ENCODE results near the gene KRT83.
"Not testable (repeated sequence)": the region's sequence is repeated elsewhere in the genome, so short reads cannot be mapped to it uniquely, and the experiment has no call there.

KRT83 gene

DNA sequence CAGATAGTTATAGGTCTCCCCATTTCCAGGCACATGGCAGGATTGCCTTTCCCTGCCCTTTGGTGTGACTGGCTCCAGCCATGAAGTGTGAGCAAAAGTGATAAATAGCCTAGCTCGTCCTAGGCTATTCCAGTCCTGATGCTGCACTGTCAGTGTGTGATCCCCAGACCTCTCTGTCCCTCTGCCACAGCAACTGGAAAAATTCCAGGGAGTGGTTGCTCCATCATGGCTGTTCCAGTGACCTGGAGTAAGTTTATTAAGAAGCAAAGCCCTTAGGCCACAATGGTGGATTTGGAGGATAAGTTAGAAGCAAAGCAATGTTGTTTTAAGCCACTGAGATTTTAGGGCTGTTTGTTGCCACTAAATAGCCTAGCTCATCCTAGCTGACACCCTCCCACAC is 9.8 kb upstream of the KRT83 start:
- no peak for DNase-seq

DNA sequence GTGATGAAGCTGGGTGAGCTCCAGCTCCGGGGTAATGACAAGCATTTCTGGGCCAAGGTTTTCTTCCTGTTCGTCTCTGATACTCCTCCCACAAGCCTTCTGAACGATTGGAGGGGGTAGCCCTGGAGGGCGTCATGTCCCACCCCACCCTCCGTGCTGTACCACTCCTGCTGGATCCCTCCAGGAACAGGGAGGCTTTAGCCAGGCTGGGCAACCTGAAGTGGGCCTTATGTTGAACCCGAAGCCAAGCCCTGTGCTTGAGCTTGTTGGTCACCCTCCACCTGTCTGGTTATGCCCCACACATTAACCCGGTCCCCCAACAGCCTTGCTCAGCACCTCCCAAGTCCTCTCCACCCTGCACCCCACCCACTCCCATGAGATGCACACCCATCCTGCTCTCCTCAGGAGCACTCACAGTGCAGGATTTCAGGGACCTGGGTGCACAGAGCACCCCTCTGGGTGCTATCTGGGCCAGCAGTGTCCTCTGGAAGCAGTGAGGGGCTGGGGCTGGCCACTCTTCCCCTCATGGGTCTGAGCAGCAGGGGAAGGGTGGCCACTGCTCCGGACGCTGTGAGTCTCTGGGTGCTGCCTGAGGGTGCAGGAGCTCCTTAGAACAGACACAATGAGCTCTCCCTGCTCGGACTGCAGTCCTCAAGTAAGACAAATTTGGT is 6.8 kb upstream of the KRT83 start:
- no peak for DNase-seq

DNA sequence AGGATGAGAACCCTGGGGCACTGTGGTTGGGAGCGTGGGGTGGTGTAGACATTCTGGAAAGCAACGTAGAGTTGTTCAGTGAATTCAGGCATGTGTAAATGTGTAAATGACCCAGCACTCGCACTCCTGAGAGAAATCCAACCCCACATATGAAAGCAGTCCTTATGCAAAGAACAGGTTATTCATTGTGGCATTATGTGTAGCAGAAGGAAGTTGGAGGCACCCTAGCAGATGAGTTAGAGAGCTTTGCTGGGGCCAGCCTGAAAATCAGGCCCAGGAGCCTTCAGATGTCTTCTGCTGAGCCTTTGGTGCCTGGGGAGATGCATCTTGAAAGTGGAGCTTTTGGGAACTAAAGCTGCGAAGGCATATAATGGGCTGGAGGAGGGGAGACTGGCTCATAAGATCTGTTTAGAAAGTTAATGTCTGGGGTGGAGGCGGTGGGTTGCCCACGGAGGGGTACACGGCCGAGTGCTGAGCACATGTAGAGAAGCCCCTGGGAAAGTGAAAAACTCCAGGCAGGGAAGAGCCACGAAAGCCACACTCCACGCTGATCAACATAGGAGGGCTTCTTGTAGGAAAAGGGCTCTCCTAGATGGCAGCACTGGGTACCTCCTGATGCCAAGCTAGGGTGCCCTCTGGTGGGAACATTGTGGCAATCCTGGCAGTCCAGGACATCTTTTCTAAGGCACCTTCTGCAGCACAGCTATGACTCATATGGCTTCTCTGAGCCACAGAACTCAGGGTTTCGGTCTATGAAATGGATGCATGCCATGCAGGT is 6.0 kb upstream of the KRT83 start:
- peak; percentile 76 to 79 for DNase-seq

DNA sequence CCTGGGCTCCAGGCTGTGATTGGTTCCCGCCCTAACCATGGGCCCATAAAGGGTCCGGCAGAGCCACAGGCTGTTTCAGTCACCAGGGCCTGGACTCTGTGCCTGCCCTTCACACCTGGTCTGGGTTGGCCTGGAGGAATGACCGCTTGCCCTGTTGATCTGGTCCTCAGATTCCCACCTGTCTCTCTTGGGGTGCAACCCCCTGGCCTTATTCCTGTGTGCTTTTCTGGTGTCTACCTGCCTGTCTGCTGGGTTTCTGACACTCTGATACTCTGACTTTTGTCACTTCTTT is 2.9 kb upstream of the KRT83 start:
- DNase-seq, result no peak

DNA sequence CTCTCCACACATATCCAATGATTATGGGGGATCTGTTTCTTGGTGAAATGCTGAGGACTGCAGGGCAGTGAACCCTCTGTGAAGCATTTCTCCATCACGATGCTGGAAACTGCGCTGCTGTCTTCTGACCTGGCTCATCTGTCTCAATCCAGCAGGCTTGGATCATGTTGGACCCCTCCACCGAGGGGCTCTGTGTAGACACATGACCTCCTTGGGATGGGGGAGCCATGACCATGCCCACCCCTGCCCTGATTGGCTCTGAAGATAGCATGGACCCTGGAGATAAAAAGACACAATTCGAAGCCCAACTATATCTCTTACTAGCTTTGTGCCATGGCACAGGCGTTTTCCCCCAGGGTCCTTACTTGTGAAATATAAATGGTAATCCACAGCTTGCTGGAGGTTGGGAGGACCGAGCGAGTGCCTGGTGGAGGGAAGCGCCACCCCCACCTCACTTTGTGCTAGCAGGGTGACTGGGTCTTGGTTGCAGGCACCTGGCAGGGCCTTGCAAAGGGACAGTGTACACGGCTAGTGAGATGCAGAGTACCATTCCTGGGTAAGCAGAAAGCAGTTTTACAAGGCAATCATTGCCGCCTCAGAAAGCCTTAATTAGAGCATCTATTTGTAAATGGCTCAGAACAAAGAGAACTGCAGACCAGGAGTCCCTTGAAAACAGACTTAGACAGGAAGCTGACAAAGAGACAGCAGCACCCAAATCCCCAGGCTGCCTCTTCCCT is 2.4 kb upstream of the KRT83 start:
- no peak for DNase-seq

DNA sequence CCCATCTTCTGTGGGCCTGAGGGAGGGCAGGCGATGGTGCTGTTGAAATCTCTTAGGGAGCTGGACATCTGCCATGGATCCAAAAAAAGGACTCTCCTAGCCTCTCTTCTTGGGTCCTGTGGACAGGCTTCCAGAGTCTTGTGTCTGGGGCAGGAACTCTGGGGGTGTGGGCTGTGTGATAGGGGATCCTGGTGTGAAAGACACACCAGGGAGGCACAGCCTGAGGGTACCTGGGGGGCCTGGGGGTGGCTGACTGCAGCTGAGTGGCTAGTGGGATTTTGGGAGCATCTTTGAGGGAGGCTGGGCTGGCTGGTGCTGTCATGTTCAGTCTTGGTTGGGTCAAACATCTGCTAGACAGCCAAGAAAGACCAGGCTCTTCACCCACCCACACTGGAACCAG is 1.8 kb upstream of the KRT83 start:
- no peak for DNase-seq

DNA sequence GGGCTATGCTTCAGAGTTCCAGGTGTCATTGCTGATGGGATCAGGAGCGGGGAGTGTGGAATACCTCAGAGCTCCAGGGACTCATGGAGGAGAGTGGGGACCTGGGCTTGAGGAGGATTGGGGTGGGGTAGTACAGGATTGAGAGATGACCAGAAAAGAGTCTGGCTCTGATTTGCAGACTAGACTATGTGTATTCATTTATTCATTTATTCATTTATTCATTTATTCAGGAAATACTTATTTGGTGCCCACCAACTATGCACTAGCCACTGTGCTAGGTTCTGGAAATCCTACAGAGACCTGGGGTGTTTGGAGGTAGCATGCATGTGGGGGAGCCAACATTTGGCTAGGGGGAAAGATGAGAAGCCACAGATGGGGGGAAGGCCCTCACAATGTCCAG is 871 bp upstream of the KRT83 start:
- DNase-seq, result no peak

DNA sequence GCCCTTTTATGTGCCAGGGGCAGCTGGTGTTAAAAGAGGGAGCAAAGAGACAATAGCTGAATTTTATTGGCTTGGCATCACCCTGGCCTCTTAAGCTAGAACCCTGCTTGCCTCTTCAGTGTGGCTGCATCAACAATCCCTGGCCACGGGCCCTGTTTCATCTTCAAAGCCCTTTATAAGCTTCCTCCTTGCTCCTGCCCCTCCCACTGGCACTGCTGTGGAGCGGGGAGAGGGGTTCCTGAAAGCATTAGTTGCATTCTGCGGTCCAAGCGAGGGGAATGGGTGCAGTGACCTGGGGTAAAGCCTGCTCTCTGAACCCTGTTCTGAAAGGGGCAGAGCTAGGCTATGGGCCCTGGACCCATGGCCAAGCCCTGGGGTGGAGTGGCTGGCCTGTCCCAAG is 220 bp upstream of the KRT83 start:
- no peak for DNase-seq

DNA sequence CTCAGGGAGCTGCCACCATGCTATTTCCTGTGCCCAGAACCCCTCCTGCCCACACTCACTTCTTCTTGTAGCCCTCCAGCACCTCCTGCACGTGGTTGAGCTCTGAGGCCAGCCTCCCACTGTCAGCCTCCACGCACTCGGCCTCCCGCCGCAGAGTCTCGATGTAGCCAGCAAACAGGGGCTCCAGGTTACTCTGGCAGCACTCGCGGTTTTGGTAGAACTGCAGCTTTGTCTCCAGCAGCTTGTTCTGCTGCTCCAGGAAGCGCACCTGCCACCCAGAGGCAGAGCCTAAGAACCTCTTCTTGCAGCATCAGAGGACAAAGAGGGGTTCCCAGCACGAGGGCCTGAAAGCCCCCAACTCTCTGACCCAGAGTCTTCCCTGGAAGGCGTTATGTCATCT is 2.1 kb downstream of the KRT83 start:
- no peak for DNase-seq

DNA sequence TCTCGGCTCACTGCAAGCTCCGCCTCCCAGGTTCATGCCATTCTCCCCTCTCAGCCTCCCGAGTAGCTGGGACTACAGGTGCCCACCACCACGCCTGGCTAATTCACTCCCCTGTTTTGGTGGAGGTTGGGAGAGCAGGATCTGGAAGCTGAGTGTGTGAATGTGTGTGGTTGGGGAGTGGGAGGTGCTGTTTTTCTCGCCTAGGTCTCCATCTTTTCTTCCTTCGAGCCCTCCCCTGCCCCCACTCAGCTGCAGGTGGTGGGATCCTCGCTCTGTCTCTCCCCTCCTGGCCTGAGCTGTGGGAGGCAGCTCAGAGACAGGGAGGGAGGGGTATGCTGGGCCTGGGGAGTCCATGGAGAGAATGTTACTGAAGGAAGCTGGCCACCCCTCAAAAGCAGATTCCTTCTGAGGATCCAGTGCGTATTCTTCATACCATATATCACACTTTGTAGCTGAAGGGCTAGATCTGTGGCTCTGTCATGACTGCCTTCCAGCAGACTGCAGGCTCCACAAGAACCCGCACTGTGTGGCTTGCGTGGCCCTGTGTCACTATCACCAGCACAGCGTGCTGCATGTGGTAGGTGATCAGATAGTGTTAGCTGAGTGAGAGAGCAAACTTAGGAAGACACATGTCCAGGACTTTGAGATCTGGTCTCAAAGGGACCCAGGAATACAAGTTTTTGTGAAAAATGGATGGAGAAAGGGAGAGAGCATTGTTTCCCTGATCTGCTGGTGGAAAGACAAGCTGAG is 2.8 kb downstream of the KRT83 start:
- no peak for DNase-seq

DNA sequence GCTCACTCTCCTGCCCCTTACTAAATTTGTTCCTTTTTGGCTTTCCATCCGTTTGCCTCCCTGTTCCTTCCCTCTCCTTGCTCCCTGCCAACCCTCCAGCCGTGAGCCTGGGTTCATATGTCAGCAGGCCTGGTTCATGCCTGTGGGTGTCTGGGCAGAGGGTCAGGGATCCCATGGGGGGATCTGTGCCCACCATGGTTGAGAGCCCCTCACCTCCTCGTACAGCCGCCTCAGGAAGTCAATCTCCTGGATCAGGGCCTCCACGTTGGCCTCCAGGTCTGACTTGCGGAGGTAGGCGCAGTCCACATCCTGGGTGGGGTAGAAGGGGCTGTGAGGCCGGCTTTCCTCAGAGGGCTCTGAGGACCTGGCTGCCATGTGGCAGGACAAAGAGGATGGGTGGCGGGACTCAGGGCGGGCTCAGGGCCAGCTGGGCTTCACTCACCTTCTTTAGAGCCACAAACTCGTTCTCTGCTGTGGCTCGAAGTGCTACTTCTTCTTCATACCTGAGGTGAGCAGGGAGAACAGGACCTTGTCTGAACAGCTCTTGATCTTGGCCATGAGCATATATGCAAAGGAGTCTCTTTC is 3.6 kb downstream of the KRT83 start:
- no peak for DNase-seq

DNA sequence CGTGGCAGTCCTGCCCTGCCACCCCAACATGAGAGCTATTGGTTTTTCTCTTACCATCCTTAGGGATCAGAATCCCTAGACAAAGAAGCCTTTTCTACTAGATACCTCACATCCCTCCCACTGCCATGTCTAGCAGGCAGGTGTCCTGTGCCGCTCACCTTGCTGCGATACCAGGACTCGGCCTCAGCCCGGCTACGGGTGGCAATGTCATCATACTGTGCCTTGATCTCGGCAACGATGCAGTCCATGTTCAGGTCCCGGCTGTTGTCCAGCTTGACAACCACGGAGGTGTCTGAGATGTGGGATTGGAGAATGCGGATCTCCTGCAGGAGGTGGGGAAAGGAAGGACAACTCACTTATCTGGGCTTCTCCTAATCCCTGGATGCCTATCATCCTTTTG is 4.5 kb downstream of the KRT83 start:
- DNase-seq, result no peak

DNA sequence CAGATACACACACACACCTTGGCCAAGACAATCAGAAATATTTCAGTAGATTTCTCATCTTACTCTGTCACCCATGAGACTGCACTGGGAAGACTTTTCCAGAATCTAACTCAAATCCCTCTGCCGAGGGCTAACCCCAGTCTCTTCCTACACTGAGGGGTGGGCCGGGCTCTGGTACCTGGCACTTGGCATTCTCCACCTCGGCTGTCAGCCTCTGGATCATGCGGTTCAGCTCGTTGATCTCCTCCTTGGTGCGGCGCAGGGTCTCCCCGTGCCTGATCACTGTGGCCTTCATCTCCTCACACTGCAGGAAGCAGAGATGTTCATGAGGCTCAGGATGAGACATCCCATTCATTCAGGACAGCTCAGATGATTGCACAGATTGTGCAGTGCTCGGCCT is 4.9 kb downstream of the KRT83 start:
- no peak for DNase-seq

DNA sequence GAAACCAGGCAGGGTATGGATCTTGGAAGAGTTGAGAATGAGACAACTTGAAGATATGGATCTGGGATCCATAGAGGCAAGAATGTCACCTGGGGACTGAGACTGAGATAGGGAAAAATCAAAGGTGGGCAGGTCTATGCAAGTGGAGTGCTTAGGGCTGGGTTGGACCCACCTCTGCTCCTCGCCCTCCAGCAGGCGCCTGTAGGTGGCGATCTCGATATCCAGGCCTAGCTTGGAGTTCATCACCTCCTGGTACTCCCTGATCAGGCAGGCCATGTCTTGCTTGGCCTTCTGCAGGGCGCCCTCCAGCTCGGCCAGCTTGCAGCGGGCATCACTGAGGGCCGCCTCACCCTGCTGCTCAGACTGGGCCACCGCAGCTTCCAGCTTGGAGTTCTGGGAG is 5.5 kb downstream of the KRT83 start:
- not testable (repeated sequence) for DNase-seq

DNA sequence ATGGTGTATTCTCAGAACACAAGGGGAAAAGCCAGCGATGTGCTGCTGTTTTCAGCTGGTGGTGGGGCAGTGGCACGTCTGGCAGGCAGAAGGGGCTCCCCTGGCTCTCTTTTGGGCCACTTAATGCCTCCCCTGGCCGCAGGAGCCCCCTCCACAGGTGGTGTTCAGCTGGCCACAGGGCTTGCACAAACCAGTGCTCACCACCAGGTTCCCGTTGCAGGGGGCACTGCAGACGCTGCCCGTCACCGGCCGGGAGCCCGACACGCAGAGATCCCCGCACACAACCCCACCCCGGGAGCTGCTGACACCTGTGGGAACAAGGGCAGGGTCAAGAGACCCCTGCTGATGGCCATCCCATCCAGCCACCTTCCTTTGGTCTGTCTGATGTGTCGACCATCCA is 6.7 kb downstream of the KRT83 start:
- no peak for DNase-seq

DNA sequence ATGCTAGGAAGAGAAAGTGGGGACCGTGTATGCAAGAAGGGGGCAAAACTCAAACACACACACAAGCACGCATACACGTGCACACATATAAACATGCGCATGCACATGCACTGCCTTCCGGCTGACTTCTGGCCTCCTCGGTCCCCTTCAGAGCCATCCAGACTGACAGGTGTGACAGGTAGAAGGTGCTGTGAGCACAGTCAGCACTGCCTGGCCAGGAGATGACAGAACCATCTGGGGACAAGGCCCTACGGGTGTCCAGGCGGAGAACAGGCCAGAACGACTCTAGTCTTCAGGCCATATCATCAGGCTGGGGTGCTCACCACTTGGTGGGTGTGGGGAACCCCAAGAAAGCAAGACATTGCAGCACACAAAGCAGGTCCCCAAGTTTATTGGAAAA is 7.3 kb downstream of the KRT83 start:
- DNase-seq, result no peak

DNA sequence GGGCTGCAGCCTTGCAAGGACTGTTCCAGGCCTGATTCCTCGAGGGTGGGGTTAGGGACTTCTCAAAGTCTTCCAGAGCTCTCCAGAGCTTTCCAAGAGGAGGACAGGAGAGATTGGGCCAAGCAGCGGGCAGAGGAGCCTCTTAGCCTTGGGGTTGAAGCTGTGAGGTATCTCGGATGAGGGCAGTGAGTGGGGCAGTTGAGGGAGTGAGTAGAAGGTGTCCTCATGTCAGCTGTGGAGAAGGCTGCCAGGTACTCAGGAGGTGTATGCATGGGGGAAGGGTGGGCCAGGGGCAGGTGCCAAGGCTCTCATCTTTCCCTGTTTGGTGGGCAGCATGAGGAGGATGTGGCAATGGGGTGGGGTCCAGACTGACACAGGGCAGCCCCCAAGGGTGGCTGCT is 7.7 kb downstream of the KRT83 start:
- no peak for DNase-seq

DNA sequence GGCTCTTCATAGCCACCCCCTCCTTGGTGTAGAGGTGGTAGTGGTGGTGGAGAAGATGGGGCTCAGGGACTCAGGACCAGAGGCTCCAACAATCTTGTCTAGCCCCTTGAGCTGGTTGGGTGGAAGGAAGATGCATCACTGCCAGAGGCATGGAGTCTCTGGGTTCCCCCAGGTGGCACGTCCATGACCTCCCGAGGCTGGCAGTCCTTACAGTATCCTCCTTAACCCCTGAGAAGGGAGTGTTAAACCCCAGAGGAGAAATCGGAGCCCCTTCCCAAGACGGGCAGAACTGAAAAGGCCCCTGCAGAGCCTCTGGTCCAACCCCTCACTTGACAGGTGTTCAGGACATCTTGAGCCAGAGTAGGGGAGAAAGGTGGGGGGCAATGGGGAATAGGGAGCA is 9.1 kb downstream of the KRT83 start:
- no peak for DNase-seq

DNA sequence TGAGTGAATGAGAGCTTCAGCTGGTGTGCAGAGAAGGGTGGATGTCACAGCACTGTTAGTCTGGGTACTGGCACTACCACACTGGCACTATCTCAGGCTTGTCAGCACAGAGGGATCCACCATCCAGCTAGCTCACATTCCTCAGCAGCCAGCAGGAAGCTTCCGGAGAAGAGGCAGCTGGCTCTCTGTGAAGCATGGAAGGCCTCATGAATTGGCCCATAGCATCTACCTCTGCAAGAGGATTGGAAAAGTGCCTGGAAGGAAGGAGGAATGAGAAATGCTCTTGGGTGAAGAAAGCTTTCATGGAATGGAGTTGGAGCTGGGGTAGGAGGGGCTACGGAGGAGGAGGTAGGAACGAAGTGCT is 9.9 kb downstream of the KRT83 start:
- DNase-seq, result no peak

DNA sequence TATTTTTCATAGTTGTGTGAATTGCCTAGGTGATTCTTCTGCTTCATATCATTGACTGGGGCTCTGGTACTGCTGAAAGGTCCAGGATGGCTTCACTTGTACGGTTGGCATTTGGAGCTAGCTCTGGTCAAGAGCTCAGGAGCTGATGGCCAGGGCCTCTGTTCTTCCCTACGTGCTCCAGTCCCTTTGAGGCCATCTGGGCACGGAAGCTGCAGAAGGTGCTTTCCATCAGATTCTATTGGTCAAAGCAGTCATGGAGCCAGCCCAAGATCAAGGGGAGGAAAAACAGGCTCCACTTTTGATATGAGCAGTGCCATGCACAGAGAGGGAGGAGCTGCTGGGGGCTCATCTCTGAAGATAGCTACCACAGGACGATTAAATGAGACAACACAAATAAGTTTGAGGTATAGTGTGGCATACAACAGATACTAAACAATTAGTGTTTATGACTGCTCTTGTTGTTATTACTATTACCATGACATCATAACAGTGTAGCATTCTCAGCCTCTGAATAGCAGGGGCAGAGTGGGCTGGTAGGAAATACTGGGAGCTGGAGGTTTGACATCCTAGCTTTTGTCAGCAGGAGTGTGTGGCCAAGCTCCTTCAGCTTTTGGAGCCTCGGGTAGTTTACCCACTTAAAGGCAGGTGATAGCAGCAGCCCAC is 10.4 kb downstream of the KRT83 start:
- DNase-seq, result no peak

DNA sequence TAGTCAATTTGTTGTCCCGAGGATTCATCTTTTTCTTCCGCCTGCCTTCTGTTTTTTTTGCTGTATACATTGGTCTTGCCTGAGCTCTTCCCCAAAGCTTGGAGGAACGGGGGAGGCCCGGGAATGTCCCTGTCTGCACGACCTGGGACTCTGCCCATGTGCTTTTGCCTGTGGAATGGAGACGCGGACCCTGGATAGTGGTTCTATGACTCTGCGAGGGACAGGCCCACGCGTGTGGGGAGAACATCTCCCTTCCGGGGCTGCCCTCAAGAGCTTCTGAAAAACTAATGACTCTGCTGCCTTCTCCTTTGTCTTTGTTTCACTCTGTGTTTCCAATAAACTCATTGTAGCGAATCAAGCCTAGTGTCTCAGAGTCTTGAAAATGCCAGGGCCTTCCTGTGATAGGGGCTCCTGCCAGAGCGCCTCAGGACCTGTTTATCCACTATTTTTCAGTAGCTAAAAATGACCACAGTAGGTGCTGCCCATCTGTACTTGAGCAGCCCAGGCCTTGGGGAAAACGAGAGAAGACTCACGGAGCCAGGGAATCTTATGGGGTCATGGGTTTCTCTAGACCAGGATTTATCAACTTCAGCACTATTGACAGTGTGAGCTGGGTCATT is 12.3 kb downstream of the KRT83 start:
- no peak for DNase-seq

Measured in activated CD4-positive, alpha-beta T cell treated with anti-CD3 and anti-CD28 coated beads, Interleukin-2, amount 50 U/mL, for 4 hours (primary cell).